Measurements from ENCODE around the gene ANKH.

ANKH gene

GRCh38 chr5:14712131-14712530 is 159.4 kb downstream of the ANKH start:
- no peaks in the 10 kb centered on the region for H3K9me3 Mint-ChIP-seq
- no peak overlapping the region for H3K27ac Mint-ChIP-seq
- no peaks in the 10 kb centered on the region for H3K27me3 Mint-ChIP-seq
- H3K4me1 Mint-ChIP-seq (ENCODE audit: low read depth) = peaks cover 29% of the 10 kb centered on the region
- intact Hi-C loops (cut with micrococcal nuclease) = no loop called here
- H3K36me3 Mint-ChIP-seq (ENCODE audit: low read depth) = peaks cover 99% of the 10 kb centered on the region
- no peak overlapping the region for H3K4me3 Mint-ChIP-seq

DNA sequence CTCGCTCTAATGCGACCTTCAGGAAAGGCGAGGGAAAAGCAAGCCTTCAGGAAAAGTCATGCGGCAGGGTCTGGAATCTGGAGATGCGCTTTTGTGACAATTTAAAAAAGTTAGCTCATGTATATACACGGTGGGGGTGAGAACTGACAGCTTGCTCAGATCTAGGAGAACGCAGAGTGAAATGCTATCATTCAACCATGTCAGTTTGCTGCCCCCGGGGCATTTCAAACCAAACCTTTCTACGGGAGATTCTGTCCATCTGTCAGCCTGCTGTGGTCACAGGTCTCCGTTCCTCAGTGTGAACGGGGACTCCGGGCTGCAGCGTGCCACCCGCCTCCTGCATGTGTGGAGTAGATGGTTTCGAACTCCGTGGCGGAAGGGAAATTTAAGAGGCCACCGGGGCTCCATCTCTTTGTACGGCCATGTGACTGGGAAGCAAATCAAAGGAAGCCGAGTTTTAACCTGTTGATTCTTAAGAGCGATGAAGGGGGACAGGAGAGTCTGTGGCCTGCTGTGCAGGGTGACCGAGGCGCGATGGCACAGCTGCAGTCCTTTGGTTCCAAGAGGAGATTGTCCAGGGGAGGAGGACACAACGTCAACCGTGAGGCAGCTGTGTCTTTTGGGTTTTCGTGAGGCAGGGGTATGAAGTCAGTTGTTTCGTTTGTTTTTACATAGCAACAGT is 161.1 kb downstream of the ANKH start:
- intact Hi-C loops (cut with micrococcal nuclease) = no loop called here
- Mint-ChIP-seq H3K27ac (peak overlapping the region; percentile 17), H3K9me3 (no peaks in the 10 kb centered on the region), H3K4me1 (ENCODE audit: low read depth) (peaks cover 39% of the 10 kb centered on the region), H3K27me3 (no peaks in the 10 kb centered on the region), H3K36me3 (ENCODE audit: low read depth) (peaks cover 95% of the 10 kb centered on the region), H3K4me3 (no peak overlapping the region)

- intact Hi-C loops (cut with micrococcal nuclease) = no loop called here
- H3K27me3 Mint-ChIP-seq = no peaks in the 10 kb centered on the region
- no peak overlapping the region for H3K27ac Mint-ChIP-seq
- H3K4me1 Mint-ChIP-seq (ENCODE audit: low read depth) = peaks cover 34% of the 10 kb centered on the region
- H3K36me3 Mint-ChIP-seq (ENCODE audit: low read depth) = peaks cover 91% of the 10 kb centered on the region
- no peaks in the 10 kb centered on the region for H3K9me3 Mint-ChIP-seq
- H3K4me3 Mint-ChIP-seq = no peak overlapping the region
Measured at GRCh38 chr5:14708551-14708950, 163.0 kb downstream of the ANKH start.

GRCh38 chr5:14707811-14708390 is 163.7 kb downstream of the ANKH start:
- Mint-ChIP-seq H3K36me3 (ENCODE audit: low read depth) (peaks cover 91% of the 10 kb centered on the region), H3K9me3 (no peaks in the 10 kb centered on the region), H3K4me3 (no peak overlapping the region), H3K4me1 (ENCODE audit: low read depth) (peaks cover 37% of the 10 kb centered on the region), H3K27ac (no peak overlapping the region), H3K27me3 (no peaks in the 10 kb centered on the region)
- intact Hi-C loops (cut with micrococcal nuclease) = no loop called here

GRCh38 chr5:14706615-14707021 is 165.0 kb downstream of the ANKH start:
- peaks cover 90% of the 10 kb centered on the region for H3K36me3 Mint-ChIP-seq (ENCODE audit: low read depth)
- H3K9me3 Mint-ChIP-seq = no peaks in the 10 kb centered on the region
- peaks cover 33% of the 10 kb centered on the region for H3K4me1 Mint-ChIP-seq (ENCODE audit: low read depth)
- peak overlapping the region; percentile 64 for H3K27ac Mint-ChIP-seq
- H3K4me3 Mint-ChIP-seq = no peak overlapping the region
- intact Hi-C loops (cut with micrococcal nuclease) = no loop called here
- H3K27me3 Mint-ChIP-seq = no peaks in the 10 kb centered on the region

- intact Hi-C loops (cut with micrococcal nuclease) = no loop called here
- H3K27me3 Mint-ChIP-seq = no peaks in the 10 kb centered on the region
- no peak overlapping the region for H3K4me3 Mint-ChIP-seq
- no peaks in the 10 kb centered on the region for H3K9me3 Mint-ChIP-seq
- H3K4me1 Mint-ChIP-seq (ENCODE audit: low read depth) = peaks cover 33% of the 10 kb centered on the region
- H3K27ac Mint-ChIP-seq = peak overlapping the region; percentile 64
- H3K36me3 Mint-ChIP-seq (ENCODE audit: low read depth) = peaks cover 85% of the 10 kb centered on the region
Measured at GRCh38 chr5:14705556-14705955, 166.0 kb downstream of the ANKH start.

DNA sequence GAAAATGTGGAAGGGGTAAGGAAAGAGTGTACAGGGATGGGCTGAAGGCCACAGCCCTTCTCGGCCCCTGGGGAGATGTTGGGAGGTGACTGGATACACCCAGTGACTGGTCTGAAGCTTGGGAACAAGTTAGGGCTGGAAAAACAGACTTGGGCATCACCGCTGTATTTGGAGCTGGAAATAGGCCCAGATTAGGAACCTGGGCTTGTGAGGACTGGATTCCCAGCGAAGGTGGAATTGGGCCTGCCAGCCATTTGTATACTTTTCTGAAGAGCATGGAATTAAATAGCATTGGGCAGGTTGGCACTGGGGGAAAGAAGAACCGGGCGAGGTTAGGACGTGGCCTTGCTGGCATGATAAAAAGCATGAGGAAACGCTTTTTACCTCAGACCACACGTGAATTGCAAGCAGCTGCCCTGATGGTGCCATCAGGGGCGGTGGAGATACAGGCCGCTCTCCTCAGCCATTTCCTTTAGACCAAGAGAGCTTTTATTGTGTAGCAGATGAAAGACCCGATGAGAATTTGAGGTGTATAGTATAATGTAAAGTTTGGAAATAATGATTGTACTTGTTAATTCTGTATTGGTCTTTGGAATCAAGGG is 169.2 kb downstream of the ANKH start:
- H3K4me3 Mint-ChIP-seq = no peak overlapping the region
- no peaks in the 10 kb centered on the region for H3K27me3 Mint-ChIP-seq
- peaks cover 84% of the 10 kb centered on the region for H3K36me3 Mint-ChIP-seq (ENCODE audit: low read depth)
- no peaks in the 10 kb centered on the region for H3K9me3 Mint-ChIP-seq
- peaks cover 44% of the 10 kb centered on the region for H3K4me1 Mint-ChIP-seq (ENCODE audit: low read depth)
- H3K27ac Mint-ChIP-seq = peak overlapping the region; percentile 32
- intact Hi-C loops (cut with micrococcal nuclease) = no loop called here

DNA sequence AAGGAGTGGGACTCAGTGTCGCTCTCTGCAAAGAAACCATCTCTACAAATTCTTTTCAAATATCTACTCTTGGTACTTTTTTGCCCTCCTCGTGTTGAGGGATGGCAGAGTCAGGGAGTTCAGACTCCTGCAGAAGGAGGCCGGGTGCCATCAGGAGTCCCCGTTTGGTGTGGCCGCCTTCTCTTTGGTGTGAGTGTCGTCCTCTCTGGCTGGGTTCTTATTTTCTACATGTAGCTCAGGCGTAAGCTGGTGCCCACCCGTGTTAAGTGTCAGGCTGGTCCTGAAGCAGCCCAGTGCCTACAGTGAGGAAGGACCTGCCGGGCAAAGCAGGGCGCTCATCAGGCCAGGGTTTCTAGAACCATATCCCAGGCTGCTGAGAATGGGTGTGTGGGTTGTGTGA is 170.0 kb downstream of the ANKH start:
- no peaks in the 10 kb centered on the region for H3K9me3 Mint-ChIP-seq
- no peak overlapping the region for H3K4me3 Mint-ChIP-seq
- peaks cover 84% of the 10 kb centered on the region for H3K36me3 Mint-ChIP-seq (ENCODE audit: low read depth)
- intact Hi-C loops (cut with micrococcal nuclease) = no loop called here
- H3K27me3 Mint-ChIP-seq = no peaks in the 10 kb centered on the region
- peak overlapping the region; percentile 32 for H3K27ac Mint-ChIP-seq
- peaks cover 37% of the 10 kb centered on the region for H3K4me1 Mint-ChIP-seq (ENCODE audit: low read depth)

DNA sequence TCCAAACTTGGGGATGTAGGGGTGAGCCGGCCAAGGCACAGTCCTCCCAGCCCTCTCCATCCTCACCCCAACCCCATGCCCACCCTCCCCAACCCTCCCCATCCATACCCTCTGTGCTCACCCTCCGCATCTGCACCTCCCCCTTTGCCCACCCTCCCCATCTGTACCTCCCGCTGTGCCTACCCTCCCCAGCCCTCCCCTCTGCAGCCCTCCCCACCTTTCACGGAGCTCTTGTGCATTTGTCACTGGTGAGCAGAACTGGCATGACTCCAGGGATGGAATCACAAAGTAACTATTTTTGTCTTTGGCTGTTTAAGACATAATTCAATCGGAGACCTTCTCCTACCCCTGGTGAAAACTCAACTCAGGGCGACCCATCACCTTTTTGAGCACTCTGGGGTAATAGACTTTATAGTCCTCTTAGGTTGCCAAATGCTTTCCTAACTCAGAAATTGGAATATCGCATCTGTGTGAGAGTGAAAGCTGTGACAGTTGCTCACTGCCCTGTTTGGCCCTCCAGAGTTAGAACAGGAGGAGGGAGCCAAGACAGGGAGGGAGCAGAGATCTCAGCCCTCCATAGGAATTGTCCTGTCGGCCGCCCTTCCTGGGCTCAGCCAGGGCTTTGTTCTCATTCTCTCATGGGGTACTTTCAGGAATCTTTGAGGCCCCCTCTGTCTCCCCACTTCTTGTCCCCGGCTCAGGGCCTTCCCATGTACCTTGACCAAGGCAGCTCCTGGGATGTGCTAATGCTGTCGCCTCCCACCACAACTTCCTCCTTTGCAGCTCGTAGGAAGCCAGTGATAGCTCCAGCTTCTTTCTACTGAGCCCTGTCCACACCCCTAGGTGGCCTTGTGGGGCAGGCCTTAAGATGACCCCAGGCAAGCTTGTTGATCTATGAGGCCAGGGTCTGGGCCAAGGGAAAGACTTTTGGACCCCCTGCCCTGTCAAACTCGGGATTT is 170.8 kb downstream of the ANKH start:
- Mint-ChIP-seq H3K27ac (no peak overlapping the region), H3K9me3 (no peaks in the 10 kb centered on the region), H3K27me3 (no peaks in the 10 kb centered on the region), H3K36me3 (ENCODE audit: low read depth) (peaks cover 88% of the 10 kb centered on the region), H3K4me1 (ENCODE audit: low read depth) (peaks cover 39% of the 10 kb centered on the region), H3K4me3 (no peak overlapping the region)
- intact Hi-C loops (cut with micrococcal nuclease) = no loop called here

GRCh38 chr5:14699807-14700400 is 171.7 kb downstream of the ANKH start:
- Mint-ChIP-seq H3K9me3 (no peaks in the 10 kb centered on the region), H3K27ac (no peak overlapping the region), H3K4me1 (ENCODE audit: low read depth) (peaks cover 41% of the 10 kb centered on the region), H3K27me3 (no peaks in the 10 kb centered on the region), H3K4me3 (no peak overlapping the region), H3K36me3 (ENCODE audit: low read depth) (peaks cover 86% of the 10 kb centered on the region)
- intact Hi-C loops (cut with micrococcal nuclease) = no loop called here

GRCh38 chr5:14699159-14699558 is 172.4 kb downstream of the ANKH start:
- peaks cover 87% of the 10 kb centered on the region for H3K36me3 Mint-ChIP-seq (ENCODE audit: low read depth)
- H3K27me3 Mint-ChIP-seq = no peaks in the 10 kb centered on the region
- no peaks in the 10 kb centered on the region for H3K9me3 Mint-ChIP-seq
- intact Hi-C loops (cut with micrococcal nuclease) = no loop called here
- H3K27ac Mint-ChIP-seq = no peak overlapping the region
- H3K4me1 Mint-ChIP-seq (ENCODE audit: low read depth) = peaks cover 41% of the 10 kb centered on the region
- no peak overlapping the region for H3K4me3 Mint-ChIP-seq

DNA sequence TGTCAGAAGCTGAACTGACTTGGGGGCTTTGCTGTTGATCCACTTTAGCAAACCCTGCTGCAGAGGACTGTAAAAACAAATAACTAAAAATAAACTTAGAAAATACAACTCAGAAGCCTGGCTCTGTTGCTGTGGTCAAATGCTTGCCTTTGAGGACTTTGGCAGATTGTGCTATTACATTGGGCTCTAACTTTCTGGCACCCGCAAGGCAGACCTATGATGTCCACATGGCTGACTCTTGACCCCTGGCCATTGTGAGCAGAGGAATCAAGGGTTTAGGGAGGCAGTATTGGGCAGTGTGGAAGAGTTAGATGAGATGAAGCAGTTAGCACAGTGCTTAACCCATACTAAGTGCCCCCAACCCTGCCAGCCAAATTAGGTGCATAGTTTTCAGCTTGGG is 173.1 kb downstream of the ANKH start:
- peaks cover 36% of the 10 kb centered on the region for H3K4me1 Mint-ChIP-seq (ENCODE audit: low read depth)
- no peak overlapping the region for H3K27ac Mint-ChIP-seq
- peaks cover 87% of the 10 kb centered on the region for H3K36me3 Mint-ChIP-seq (ENCODE audit: low read depth)
- intact Hi-C loops (cut with micrococcal nuclease) = no loop called here
- H3K4me3 Mint-ChIP-seq = no peak overlapping the region
- H3K27me3 Mint-ChIP-seq = no peaks in the 10 kb centered on the region
- H3K9me3 Mint-ChIP-seq = no peaks in the 10 kb centered on the region

- Mint-ChIP-seq H3K27me3 (no peaks in the 10 kb centered on the region), H3K4me3 (no peak overlapping the region), H3K36me3 (ENCODE audit: low read depth) (peaks cover 88% of the 10 kb centered on the region), H3K4me1 (ENCODE audit: low read depth) (peaks cover 29% of the 10 kb centered on the region), H3K27ac (no peak overlapping the region), H3K9me3 (no peaks in the 10 kb centered on the region)
- intact Hi-C loops (cut with micrococcal nuclease) = no loop called here
Measured at GRCh38 chr5:14696851-14697250, 174.7 kb downstream of the ANKH start.

Measured in dendritic cell treated with granulocyte-macrophage colony-stimulating factor and Interleukin-4, amounts not matched to agents 40 ng/mL and 50 ng/mL, for 4 days (primary cell).